K562 (cell line): ENCODE measurements around the gene DENND1A. TPM values are rescaled to one million over a fixed set of nuclear protein-coding genes. Genes with fewer than 3 reads are reported as not detected.

ENCODE experiments used
- ATAC-seq: fragments of 200-7000 bp; cut with Tn5 transposase; 3 replicates; pipeline ENCODE4 v1.9.1; 2020; ENCODE audit warnings: moderate library complexity
- BruUV-seq: library from RNA; stranded (reverse); fragments of 400-500 nt; replicated peaks from 2 replicates; lab custom pipeline; 2021; lab: Mats Ljungman, UMichigan
- CTCF ChIA-PET: fragments of 300-600 bp; formaldehyde crosslinking; extraction: SDS; loops from one replicate; lab custom pipeline; 2021; ENCODE audit warnings: low intra/inter-chr PET ratio; lab: Yijun Ruan, JAX
- POLR2A ChIA-PET: fragments of 300-600, 350-650 bp; sonication (Branson Sonifier 250); formaldehyde crosslinking; extraction: SDS; loops from one replicate; lab custom pipeline; 2021; ENCODE audit warnings: antibody characterized with exemption, inconsistent platforms; lab: Yijun Ruan, JAX
- DNase-seq, 4 experiments: peaks; one replicate each; pipeline versions ENCODE4 v3.0.0 to v3.0.0-alpha.2; 2011 to 2018; ENCODE audit warnings: low spot score in 3 of 4, mixed read lengths in 3 of 4; ENCODE audit errors: extremely low read depth in 1 of 4
- FAIRE-seq: peaks from 2 replicates; lab custom pipeline; 2011; peaks lifted over from hg19 to GRCh38; lab: Jason Lieb, UNC
- H2AFZ ChIP-seq: 2 replicates; pipeline ENCODE4 v1.6.0; 2011; ENCODE audit warnings: low read depth, low read length, control low read depth, inconsistent platforms
- H3K27ac ChIP-seq: fragments of 200-600 bp; 3 replicates; pipeline ENCODE4 v1.8.0; 2011; ENCODE audit warnings: low read depth, mild to moderate bottlenecking, control low read depth, inconsistent platforms, low read length, moderate library complexity, mixed read lengths; ENCODE audit errors: extremely low read depth
- H3K27me3 ChIP-seq, 2 experiments: fragments of 300-600 bp in 1 of 2; 2 replicates in 1 of 2; 3 replicates in 1 of 2; pipeline versions ENCODE4 v1.6.0 to v1.8.0; 2011; ENCODE audit warnings: inconsistent platforms in 2 of 2, low read length in 2 of 2, mild to moderate bottlenecking in 1 of 2, mixed read lengths in 1 of 2, moderate library complexity in 1 of 2; ENCODE audit not compliant: control insufficient read depth in 2 of 2, insufficient read depth in 2 of 2
- H3K36me3 ChIP-seq: fragments of 300-600 bp; 3 replicates; pipeline ENCODE4 v1.8.0; 2011; ENCODE audit warnings: mild to moderate bottlenecking, low read length, inconsistent platforms; ENCODE audit not compliant: control insufficient read depth, insufficient read depth
- H3K4me1 ChIP-seq, 2 experiments: fragments of 200-600 bp in 1 of 2; replicated peaks in 1 of 2; 2 replicates in 1 of 2; 3 replicates in 1 of 2; pipeline versions ENCODE4 v1.5.1 to v1.8.0; 2011; ENCODE audit warnings: inconsistent platforms in 2 of 2, low read length in 2 of 2, mild to moderate bottlenecking in 1 of 2, mixed read lengths in 1 of 2, moderate library complexity in 1 of 2; ENCODE audit not compliant: control insufficient read depth in 2 of 2, insufficient read depth in 2 of 2
- H3K4me2 ChIP-seq: 2 replicates; pipeline ENCODE4 v1.6.1; 2011; ENCODE audit warnings: low read length, control low read depth, inconsistent platforms, mixed read lengths; ENCODE audit not compliant: insufficient read depth
- H3K4me3 ChIP-seq: fragments of 200-600 bp; sonication (generic), shearing (Covaris generic); 2 replicates; pipeline ENCODE4 v1.5.1; 2016; ENCODE audit warnings: control low read depth, inconsistent platforms
- H3K79me2 ChIP-seq: fragments of 200-600 bp; 3 replicates; pipeline ENCODE4 v1.8.0; 2011; ENCODE audit warnings: low read length, inconsistent platforms; ENCODE audit not compliant: control insufficient read depth, insufficient read depth
- H3K9ac ChIP-seq, 2 experiments: 2 replicates each; pipeline versions ENCODE4 v1.6.0 to v1.6.1; 2011; ENCODE audit warnings: low read depth in 2 of 2, low read length in 2 of 2, control low read depth in 1 of 2, inconsistent platforms in 1 of 2, mild to moderate bottlenecking in 1 of 2, mixed read lengths in 1 of 2; ENCODE audit not compliant: insufficient read depth in 1 of 2
- H3K9me1 ChIP-seq: one replicate; pipeline ENCODE4 v1.6.0; 2011; ENCODE audit warnings: inconsistent platforms, mild to moderate bottlenecking, low read length, moderate library complexity; ENCODE audit not compliant: control insufficient read depth, insufficient read depth
- H3K9me3 ChIP-seq: replicated peaks from 2 replicates; pipeline ENCODE4 v1.5.1; 2011; ENCODE audit warnings: low read depth, low read length, inconsistent platforms; ENCODE audit not compliant: control insufficient read depth, insufficient read depth
- H4K20me1 ChIP-seq: replicated peaks from 2 replicates; pipeline ENCODE4 v1.6.1; 2011; ENCODE audit warnings: low read length, inconsistent platforms, mixed read lengths; ENCODE audit not compliant: control insufficient read depth, insufficient read depth
- CBFA2T3 ChIP-seq: fragments of 450-650 bp; IDR thresholded peaks from 2 replicates; pipeline ENCODE4 v1.6.1; 2017
- DIDO1 ChIP-seq: fragments of 450-650 bp; IDR thresholded peaks from 2 replicates; pipeline ENCODE4 v1.6.1; 2016; ENCODE audit warnings: low read depth, missing biosample characterization, missing genetic modification characterization
- ERF ChIP-seq: fragments of 450-650 bp; formaldehyde crosslinking; IDR thresholded peaks from 2 replicates; pipeline ENCODE4 v1.4.0; 2020; ENCODE audit warnings: mild to moderate bottlenecking, mixed read lengths
- GATAD2A ChIP-seq: fragments of 450-650 bp; IDR thresholded peaks from 2 replicates; pipeline ENCODE4 v1.6.1; 2017
- HDAC3 ChIP-seq: fragments of 450-650 bp; IDR thresholded peaks from 2 replicates; pipeline ENCODE4 v1.6.1; 2018; ENCODE audit warnings: borderline replicate concordance, mild to moderate bottlenecking, moderate library complexity; ENCODE audit not compliant: partially characterized antibody
- HINFP ChIP-seq: fragments of 450-650 bp; conservative IDR thresholded peaks from 2 replicates; pipeline ENCODE4 v1.6.1; 2016; ENCODE audit warnings: missing genetic modification characterization, low read depth, mild to moderate bottlenecking, control low read depth, missing compliant biosample characterization
- L3MBTL2 ChIP-seq: fragments of 450-650 bp; IDR thresholded peaks from 2 replicates; pipeline ENCODE4 v1.6.1; 2016; ENCODE audit warnings: mild to moderate bottlenecking, moderate library complexity
- MAFF ChIP-seq: IDR thresholded peaks from 2 replicates; pipeline ENCODE4 v1.6.1; 2012; ENCODE audit warnings: low read length, improper control_type of control experiment
- MAFG ChIP-seq: fragments of 450-650 bp; conservative IDR thresholded peaks from 2 replicates; pipeline ENCODE4 v1.6.1; 2016; ENCODE audit warnings: missing genetic modification characterization, missing compliant biosample characterization
- NCOA1 ChIP-seq: fragments of 450-650 bp; IDR thresholded peaks from 2 replicates; pipeline ENCODE4 v1.6.1; 2016; ENCODE audit warnings: low read depth
- NFE2L1 ChIP-seq: fragments of 450-650 bp; IDR thresholded peaks from 2 replicates; pipeline ENCODE4 v1.6.1; 2016; ENCODE audit warnings: missing genetic modification characterization, low read depth, mild to moderate bottlenecking, missing compliant biosample characterization, moderate library complexity, borderline replicate concordance
- NFYB ChIP-seq: IDR thresholded peaks from 2 replicates; pipeline ENCODE4 v1.6.1; 2011; ENCODE audit warnings: mild to moderate bottlenecking, moderate library complexity; ENCODE audit not compliant: insufficient read length; ENCODE audit errors: extremely low read depth
- SMARCA5 ChIP-seq: fragments of 450-650 bp; IDR thresholded peaks from 2 replicates; pipeline ENCODE4 v1.6.1; 2016
- SMARCE1 ChIP-seq: fragments of 450-650 bp; IDR thresholded peaks from 2 replicates; pipeline ENCODE4 v1.7.1; 2016; ENCODE audit warnings: mild to moderate bottlenecking
- TBL1XR1 ChIP-seq, 2 experiments: IDR thresholded peaks; 2 replicates each; pipeline ENCODE4 v1.6.1; 2012; ENCODE audit warnings: improper control_type of control experiment in 2 of 2, low read length in 2 of 2, mild to moderate bottlenecking in 1 of 2
- TOE1 ChIP-seq, 2 experiments: fragments of 450-650 bp in 1 of 2; sonication (generic) in 1 of 2; formaldehyde crosslinking in 1 of 2; IDR thresholded peaks; 2 replicates each; pipeline versions ENCODE4 v1.7.1 to v1.8.0; 2016 to 2022; ENCODE audit warnings: borderline replicate concordance in 2 of 2, mild to moderate bottlenecking in 2 of 2, antibody characterized with exemption in 1 of 2, inconsistent platforms in 1 of 2, low read depth in 1 of 2, missing genetic modification reagents in 1 of 2, moderate library complexity in 1 of 2
- ZNF140 ChIP-seq: fragments of 250-450 bp; sonication (Bioruptor Pico); IDR thresholded peaks from 2 replicates; pipeline ENCODE4 v1.8.0; 2021; ENCODE audit warnings: moderate library complexity, mild to moderate bottlenecking, inconsistent platforms
- ZNF707 ChIP-seq: fragments of 250-450 bp; sonication (Bioruptor Pico); conservative IDR thresholded peaks from 2 replicates; pipeline ENCODE4 v1.8.0; 2022; ENCODE audit warnings: inconsistent platforms, mild to moderate bottlenecking, moderate library complexity
- ZSCAN32 ChIP-seq: fragments of 450-650 bp; formaldehyde crosslinking; IDR thresholded peaks from 2 replicates; pipeline ENCODE4 v1.4.0; 2020; ENCODE audit warnings: mild to moderate bottlenecking, moderate library complexity
- WGBS: fragments of 100-300 bp; shearing (Covaris generic); methylation state at CpG from one replicate; pipeline ENCODE4 v1.1.6; 2016; ENCODE audit warnings: low coverage, mixed read lengths; ENCODE audit not compliant: insufficient coverage; ENCODE audit errors: missing lambda C conversion rate; 5-methylcytosine and 5-hydroxymethylcytosine counted together
- in situ Hi-C: fragments of 300-500 bp; cut with MboI; formaldehyde crosslinking; loops from 4 replicates; pipeline ENCODE4 v1.15.0; 2018; ENCODE audit warnings: inconsistent platforms, mixed read lengths
- intact Hi-C: fragments of 100-400 bp; cut with micrococcal nuclease; formaldehyde crosslinking; loops from 2 replicates; pipeline ENCODE4 v1.14.2; 2022
- polyA plus RNA-seq, 8 experiments: library from polyadenylated mRNA; depleted of rRNA in 4 of 8; stranded (reverse) in 5 of 8; unstranded in 3 of 8; fragments of >200 nt; fragmentation: Nextera tagmentation in 2 of 8; fragmentation: Illumina TruSeq in 1 of 8; extraction: Ambion mirVana in 2 of 8; extraction: Trizol in 1 of 8; gene quantifications; 2 replicates each; pipeline versions ENCODE4 v1.2.1 to v1.2.3, GENCODE V29; 2011 to 2014; ENCODE audit warnings: inconsistent platforms in 1 of 8, missing spikeins in 1 of 8
- total RNA-seq, 7 experiments: library from RNA; depleted of rRNA in 6 of 7; stranded (reverse); fragments of >200 nt in 6 of 7; fragmentation: Illumina TruSeq in 2 of 7; extraction: Trizol in 2 of 7; gene quantifications; 2 replicates each; pipeline versions ENCODE4 v1.2.1 to v1.2.3, GENCODE V29; 2011 to 2021; ENCODE audit warnings: low replicate concordance in 1 of 7
- TF ChIP-seq, protein P1 (sequence below): IDR thresholded peaks from 2 replicates; pipeline ENCODE4 v1.6.1; 2014; ENCODE audit warnings: antibody characterized with exemption

DENND1A gene
- total and polyA plus RNA-seq, 9 of the 15 experiments (the other 6 are each of a cell fraction or from before 2014, with no cell fraction given), result 7.6 to 29.5 (median 15.7) TPM

DNA sequence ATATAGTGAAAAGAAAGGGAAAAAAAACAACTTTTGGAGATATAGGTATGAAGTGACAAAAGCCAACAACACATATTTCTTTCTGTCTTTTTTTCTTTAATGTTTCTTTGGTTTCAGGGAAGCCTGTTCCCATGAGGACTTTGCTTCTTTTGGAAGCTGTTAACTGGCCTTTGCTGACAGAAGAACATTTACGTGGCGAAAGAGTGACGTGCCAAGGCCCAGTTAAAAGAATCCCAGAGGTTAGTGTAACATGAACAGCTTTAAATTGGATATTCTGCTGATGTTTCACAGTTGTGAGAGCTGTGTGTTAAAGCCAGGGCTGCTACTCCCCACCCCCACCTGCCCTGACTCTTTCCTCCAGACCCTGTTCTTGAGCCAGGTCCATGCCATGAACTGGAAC lies 298.1 kb downstream of the DENND1A start:
- H3K9ac ChIP-seq, result no peak overlapping the region
- no peaks in the 10 kb centered on the region for H4K20me1 ChIP-seq
- ChIA-PET CTCF (no interaction called here), POLR2A (interaction anchor here (0.9 to 1.2 kb wide), 2 partner anchors 11 to 409 kb away, joined by 3 read pairs; no protein-coding TSS in a partner anchor)
- no peak for TF ChIP-seq SMARCE1
- no peak for TF ChIP-seq HDAC3
- no peak for TF ChIP-seq MAFF
- no peak for TF ChIP-seq ZNF707 (CRISPR knock-in tag)
- TF ChIP-seq GATAD2A, result no peak
- no peak for TF ChIP-seq NFYB
- TF ChIP-seq DIDO1 (tag), result no peak
- TF ChIP-seq MAFG, result no peak
- no peak for TF ChIP-seq TBL1XR1 (IDR thresholded peaks at IDR 0.05; ENCODE audit: low read length in 2 of 2)
- no peak for TF ChIP-seq L3MBTL2
- TF ChIP-seq, protein P1, sequence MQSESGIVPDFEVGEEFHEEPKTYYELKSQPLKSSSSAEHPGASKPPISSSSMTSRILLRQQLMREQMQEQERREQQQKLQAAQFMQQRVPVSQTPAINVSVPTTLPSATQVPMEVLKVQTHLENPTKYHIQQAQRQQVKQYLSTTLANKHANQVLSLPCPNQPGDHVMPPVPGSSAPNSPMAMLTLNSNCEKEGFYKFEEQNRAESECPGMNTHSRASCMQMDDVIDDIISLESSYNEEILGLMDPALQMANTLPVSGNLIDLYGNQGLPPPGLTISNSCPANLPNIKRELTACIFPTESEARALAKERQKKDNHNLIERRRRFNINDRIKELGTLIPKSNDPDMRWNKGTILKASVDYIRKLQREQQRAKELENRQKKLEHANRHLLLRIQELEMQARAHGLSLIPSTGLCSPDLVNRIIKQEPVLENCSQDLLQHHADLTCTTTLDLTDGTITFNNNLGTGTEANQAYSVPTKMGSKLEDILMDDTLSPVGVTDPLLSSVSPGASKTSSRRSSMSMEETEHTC, result no peak
- TF ChIP-seq ERF (CRISPR knock-in tag), result no peak
- TF ChIP-seq ZSCAN32 (CRISPR knock-in tag), result no peak
- TF ChIP-seq HINFP (tag), result no peak
- TF ChIP-seq SMARCA5, result no peak
- TF ChIP-seq CBFA2T3, result no peak
- TF ChIP-seq TOE1 (IDR thresholded peaks at IDR 0.05; ENCODE audit: borderline replicate concordance), result no peak
- TF ChIP-seq TOE1 (CRISPR knock-in tag; IDR thresholded peaks at IDR 0.05; ENCODE audit: borderline replicate concordance, low read depth), result no peak
- no peak for TF ChIP-seq NFE2L1 (tag)
- no peak for TF ChIP-seq NCOA1
- no peak for TF ChIP-seq ZNF140
- no peaks in the 10 kb centered on the region for H3K9me3 ChIP-seq
- no peaks in the 10 kb centered on the region for H3K9me1 ChIP-seq
- BruUV-seq, result no TSS peak
- intact Hi-C loops, result no loop called here
- no peaks in the 10 kb centered on the region for H3K79me2 ChIP-seq
- H3K4me3 ChIP-seq, result no peak overlapping the region
- WGBS, result 82% methylated on average over 3 of the region's 3 CpGs
- no peak overlapping the region for H3K27ac ChIP-seq
- DNase-seq (no peak), ATAC-seq (no peak), FAIRE-seq (no peak)
- in situ Hi-C loops, result no loop called here
- H3K36me3 ChIP-seq, result peaks cover 3% of the 10 kb centered on the region; the same call in 1 of the 3 replicates
- H3K27me3 ChIP-seq, result no peaks in the 10 kb centered on the region
- H2AFZ ChIP-seq, result no peak overlapping the region
- no peak overlapping the region for H3K4me2 ChIP-seq
- no peaks in the 10 kb centered on the region for H3K4me1 ChIP-seq
